ENCODE measurements around the gene NR1H4.

Gene NR1H4

GRCh38 chr12:100515968-100516367 lies 42.3 kb downstream of the NR1H4 start:
- no peak overlapping the region for H3K27ac Mint-ChIP-seq
- peaks cover 4% of the 10 kb centered on the region for H3K36me3 Mint-ChIP-seq (ENCODE audit: low read depth)
- H3K4me1 Mint-ChIP-seq = no peaks in the 10 kb centered on the region
- no peak for TF ChIP-seq CTCF (IDR thresholded peaks at IDR 0.05; ENCODE audit: unreplicated experiment in 3 of 3)
- no peak overlapping the region for H3K4me3 Mint-ChIP-seq
- H3K27me3 Mint-ChIP-seq (ENCODE audit: low read depth) = no peaks in the 10 kb centered on the region
- no peaks in the 10 kb centered on the region for H3K9me3 Mint-ChIP-seq

- Mint-ChIP-seq H3K4me1 (no peaks in the 10 kb centered on the region), H3K4me3 (no peak overlapping the region), H3K27me3 (ENCODE audit: low read depth) (no peaks in the 10 kb centered on the region), H3K36me3 (ENCODE audit: low read depth) (peaks cover 4% of the 10 kb centered on the region), H3K27ac (no peak overlapping the region), H3K9me3 (no peaks in the 10 kb centered on the region)
- TF ChIP-seq CTCF (IDR thresholded peaks at IDR 0.05; ENCODE audit: unreplicated experiment in 3 of 3) = no peak
These were observed 44.7 kb downstream of the NR1H4 start for GRCh38 chr12:100518376-100518775.

- Mint-ChIP-seq H3K27ac (no peak overlapping the region), H3K4me1 (no peaks in the 10 kb centered on the region), H3K36me3 (ENCODE audit: low read depth) (peaks cover 4% of the 10 kb centered on the region), H3K9me3 (no peaks in the 10 kb centered on the region), H3K4me3 (no peak overlapping the region), H3K27me3 (ENCODE audit: low read depth) (peaks cover 3% of the 10 kb centered on the region)
- TF ChIP-seq CTCF (IDR thresholded peaks at IDR 0.05; ENCODE audit: unreplicated experiment in 3 of 3) = no peak
These were observed 46.5 kb downstream of the NR1H4 start for GRCh38 chr12:100520048-100520769.

GRCh38 chr12:100521958-100522357 lies 48.3 kb downstream of the NR1H4 start:
- Mint-ChIP-seq H3K36me3 (ENCODE audit: low read depth) (peaks cover 3% of the 10 kb centered on the region), H3K9me3 (no peaks in the 10 kb centered on the region), H3K4me3 (no peak overlapping the region), H3K4me1 (no peaks in the 10 kb centered on the region), H3K27me3 (ENCODE audit: low read depth) (peaks cover 4% of the 10 kb centered on the region), H3K27ac (no peak overlapping the region)
- TF ChIP-seq CTCF (IDR thresholded peaks at IDR 0.05; ENCODE audit: unreplicated experiment in 3 of 3) = no peak

- Mint-ChIP-seq H3K27me3 (ENCODE audit: low read depth) (peaks cover 9% of the 10 kb centered on the region), H3K9me3 (no peaks in the 10 kb centered on the region), H3K4me3 (no peak overlapping the region), H3K27ac (no peak overlapping the region), H3K4me1 (no peaks in the 10 kb centered on the region), H3K36me3 (ENCODE audit: low read depth) (no peaks in the 10 kb centered on the region)
- TF ChIP-seq CTCF (IDR thresholded peaks at IDR 0.05; ENCODE audit: unreplicated experiment in 3 of 3) = no peak
These were observed 54.4 kb downstream of the NR1H4 start for GRCh38 chr12:100528034-100528433.

GRCh38 chr12:100528471-100529127 lies 54.9 kb downstream of the NR1H4 start:
- H3K36me3 Mint-ChIP-seq (ENCODE audit: low read depth) = no peaks in the 10 kb centered on the region
- H3K4me1 Mint-ChIP-seq = no peaks in the 10 kb centered on the region
- H3K9me3 Mint-ChIP-seq = no peaks in the 10 kb centered on the region
- H3K27ac Mint-ChIP-seq = no peak overlapping the region
- TF ChIP-seq CTCF (IDR thresholded peaks at IDR 0.05; ENCODE audit: unreplicated experiment in 3 of 3) = no peak
- H3K4me3 Mint-ChIP-seq = no peak overlapping the region
- H3K27me3 Mint-ChIP-seq (ENCODE audit: low read depth) = peaks cover 9% of the 10 kb centered on the region
